Activated CD8-positive, alpha-beta memory T cell treated with anti-CD3 and anti-CD28 coated beads for 1 hour (primary cell): Measurements from ENCODE around the gene ARHGEF17.
"Not testable (repeated sequence)": the region's sequence is repeated elsewhere in the genome, so short reads cannot be mapped to it uniquely, and the experiment has no call there.

Experiments
- DNase-seq, 2 donors: peaks; one replicate each; pipeline ENCODE4 v3.0.0-alpha.2; 2020; ENCODE audit warnings: low read depth in 1 of 2; ENCODE audit errors: extremely low read depth in 1 of 2

ARHGEF17 gene, protein sequence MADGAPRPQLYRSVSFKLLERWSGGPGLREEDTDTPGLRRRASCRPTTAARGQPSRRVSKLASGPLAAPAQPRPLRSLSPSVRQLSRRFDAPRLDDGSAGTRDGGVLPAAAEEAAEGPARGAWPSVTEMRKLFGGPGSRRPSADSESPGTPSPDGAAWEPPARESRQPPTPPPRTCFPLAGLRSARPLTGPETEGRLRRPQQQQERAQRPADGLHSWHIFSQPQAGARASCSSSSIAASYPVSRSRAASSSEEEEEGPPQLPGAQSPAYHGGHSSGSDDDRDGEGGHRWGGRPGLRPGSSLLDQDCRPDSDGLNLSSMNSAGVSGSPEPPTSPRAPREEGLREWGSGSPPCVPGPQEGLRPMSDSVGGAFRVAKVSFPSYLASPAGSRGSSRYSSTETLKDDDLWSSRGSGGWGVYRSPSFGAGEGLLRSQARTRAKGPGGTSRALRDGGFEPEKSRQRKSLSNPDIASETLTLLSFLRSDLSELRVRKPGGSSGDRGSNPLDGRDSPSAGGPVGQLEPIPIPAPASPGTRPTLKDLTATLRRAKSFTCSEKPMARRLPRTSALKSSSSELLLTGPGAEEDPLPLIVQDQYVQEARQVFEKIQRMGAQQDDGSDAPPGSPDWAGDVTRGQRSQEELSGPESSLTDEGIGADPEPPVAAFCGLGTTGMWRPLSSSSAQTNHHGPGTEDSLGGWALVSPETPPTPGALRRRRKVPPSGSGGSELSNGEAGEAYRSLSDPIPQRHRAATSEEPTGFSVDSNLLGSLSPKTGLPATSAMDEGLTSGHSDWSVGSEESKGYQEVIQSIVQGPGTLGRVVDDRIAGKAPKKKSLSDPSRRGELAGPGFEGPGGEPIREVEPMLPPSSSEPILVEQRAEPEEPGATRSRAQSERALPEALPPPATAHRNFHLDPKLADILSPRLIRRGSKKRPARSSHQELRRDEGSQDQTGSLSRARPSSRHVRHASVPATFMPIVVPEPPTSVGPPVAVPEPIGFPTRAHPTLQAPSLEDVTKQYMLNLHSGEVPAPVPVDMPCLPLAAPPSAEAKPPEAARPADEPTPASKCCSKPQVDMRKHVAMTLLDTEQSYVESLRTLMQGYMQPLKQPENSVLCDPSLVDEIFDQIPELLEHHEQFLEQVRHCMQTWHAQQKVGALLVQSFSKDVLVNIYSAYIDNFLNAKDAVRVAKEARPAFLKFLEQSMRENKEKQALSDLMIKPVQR (N-terminal part only)

GRCh38 chr11:73308003-73308960 is at the start of gene ARHGEF17:
Gene ARHGEF17, plus strand, starts transcription at chr11:73308276. Its CDS starts 363 bp downstream, at chr11:73308639.
- DNase-seq, result peak in 1 of 2 donors; percentile 10

DNA sequence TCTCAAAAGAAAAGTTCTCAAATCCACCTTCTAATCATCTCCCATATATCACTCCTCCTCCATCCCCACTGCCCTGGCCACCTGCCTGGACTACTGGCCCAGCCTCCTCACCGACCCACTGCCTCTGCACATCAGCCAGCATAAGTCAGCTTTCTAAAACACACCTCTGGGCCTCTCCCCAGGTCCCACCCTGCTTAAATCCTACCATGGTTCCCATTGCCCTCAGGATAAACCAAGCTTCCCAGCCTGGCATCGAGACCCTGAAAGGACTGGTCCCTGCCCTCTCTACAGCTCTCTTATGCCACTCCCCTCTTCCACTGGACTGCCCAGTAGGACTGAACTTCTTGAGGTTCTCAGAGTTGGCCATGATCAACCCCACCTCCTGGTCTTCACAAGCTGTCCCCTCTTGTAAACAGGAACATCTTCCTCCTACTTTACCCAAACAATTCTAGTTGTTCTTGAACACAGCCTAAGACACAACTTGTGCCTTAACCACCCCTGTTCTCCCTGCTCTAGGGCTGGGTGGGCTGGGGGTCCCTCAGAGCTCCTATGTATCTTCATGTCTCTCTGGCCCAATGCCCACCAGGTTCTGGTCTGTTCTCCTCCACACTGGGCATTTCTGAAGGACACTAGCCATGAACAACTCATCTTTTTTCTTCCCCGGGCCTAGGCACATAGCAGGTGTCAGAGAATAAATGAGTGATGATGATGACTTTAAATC is 48.5 kb upstream of the ARHGEF17 start:
- no peak for DNase-seq

DNA sequence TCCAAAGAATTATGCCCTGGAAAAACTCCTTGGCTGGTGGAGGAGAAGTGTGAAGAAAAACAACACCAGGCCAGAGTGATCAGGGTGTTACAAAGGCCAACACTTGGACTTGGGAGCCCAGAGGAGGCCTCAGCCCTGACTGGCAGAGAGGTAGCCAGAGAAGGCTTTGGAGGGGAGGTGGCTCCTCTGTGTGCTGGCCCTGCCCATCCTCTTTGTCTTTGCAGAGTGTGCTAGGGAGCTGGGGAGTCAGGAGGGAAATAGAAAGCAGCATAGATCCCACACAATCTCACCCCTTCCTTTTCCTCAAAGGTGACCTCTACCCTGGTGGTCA is 48.0 kb upstream of the ARHGEF17 start:
- DNase-seq, result no peak

DNA sequence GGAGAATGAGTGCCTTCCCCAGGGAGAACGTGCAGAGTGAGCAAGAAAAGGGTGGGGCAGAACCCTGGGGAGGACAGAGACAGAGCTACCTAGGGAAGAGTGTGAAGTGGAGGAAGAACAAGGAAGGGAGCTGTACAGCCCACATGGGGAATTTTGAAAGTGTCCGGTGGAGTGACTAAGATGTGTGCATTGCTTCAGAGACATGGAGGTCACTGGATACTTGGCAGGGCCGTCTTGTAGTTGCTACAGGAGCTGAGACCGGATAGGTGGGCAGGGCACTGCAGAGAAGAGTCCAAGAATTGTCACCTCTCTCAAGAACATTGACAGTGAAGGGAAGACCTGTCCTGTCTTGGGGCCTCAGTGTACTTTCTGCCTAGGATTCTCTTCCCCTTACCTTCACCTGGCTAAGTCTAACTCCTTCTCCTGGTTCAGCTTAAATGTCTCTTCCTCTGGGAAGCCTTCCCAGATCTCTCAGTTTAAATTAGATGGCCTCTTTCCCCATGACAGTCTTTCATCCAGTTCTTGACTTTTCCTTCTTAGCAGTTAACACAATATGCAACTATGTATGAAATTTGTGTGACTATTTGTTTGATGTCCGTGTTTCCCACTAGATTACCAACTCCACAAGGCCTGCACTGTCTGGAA is 45.1 kb upstream of the ARHGEF17 start:
- no peak for DNase-seq

DNA sequence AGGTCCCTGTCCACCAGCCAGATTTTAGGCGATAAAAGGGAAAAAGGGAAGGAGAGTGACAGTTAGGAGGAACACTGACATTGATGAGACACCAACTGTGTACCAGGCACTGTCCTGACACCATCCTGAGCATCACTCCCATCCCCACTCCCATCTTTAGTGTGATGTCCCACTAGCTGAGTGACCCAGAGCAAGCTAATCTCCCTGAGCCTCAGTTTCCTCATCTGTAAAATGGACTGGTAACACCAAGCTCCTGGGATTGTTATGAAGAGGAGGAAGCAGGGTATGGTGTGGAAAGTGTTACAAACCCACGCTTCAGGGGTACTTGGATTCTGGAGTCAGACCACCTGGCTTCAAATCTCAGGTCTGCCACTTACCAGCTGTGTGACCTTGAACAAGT is 44.4 kb upstream of the ARHGEF17 start:
- DNase-seq, result no peak

DNA sequence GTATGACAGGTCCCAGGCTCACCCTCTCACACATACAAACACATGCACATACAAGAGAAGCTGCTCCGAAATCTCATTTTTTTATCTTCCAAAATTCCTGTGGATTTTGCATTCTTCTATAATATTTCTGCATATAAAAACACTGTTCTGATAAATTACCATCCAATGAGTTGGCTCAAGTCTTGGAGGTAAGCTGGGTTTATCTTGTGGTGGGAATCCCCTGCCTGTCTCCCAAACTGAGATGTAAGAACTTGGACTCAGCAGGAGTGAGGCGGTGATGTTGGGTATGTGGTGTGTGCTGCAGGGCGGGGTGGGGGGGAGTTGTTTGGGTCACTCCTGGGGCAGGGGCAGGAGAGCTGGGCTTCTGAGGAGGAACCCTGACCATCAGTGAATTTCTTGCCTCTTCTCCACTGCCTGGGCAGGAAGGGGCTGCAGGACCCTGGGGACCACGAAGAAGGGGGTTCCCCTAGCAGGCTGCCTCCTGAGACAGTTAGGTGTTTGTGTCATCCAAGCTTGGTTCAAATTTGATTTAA is 42.7 kb upstream of the ARHGEF17 start:
- no peak for DNase-seq

GRCh38 chr11:73265853-73266645 is 42.0 kb upstream of the ARHGEF17 start:
- DNase-seq, result no peak

DNA sequence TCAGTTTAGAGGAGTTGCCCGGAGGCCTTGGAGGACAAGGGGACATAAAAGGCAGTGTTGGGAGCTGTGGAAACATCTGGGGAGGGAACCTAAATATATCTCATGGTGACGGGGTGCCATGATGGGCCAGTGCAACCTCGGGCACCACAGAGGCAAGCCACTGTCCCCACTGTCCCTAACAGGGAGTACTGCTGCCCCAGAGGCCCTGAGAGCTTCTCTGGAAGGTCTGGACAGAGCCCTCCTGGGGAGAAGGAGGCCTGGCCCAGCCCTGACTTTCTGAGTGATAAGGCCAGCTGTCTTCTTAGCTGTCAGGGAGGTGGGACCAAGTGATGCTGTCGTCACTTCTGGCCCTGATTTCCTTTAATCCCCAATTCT is 41.4 kb upstream of the ARHGEF17 start:
- DNase-seq, result no peak

DNA sequence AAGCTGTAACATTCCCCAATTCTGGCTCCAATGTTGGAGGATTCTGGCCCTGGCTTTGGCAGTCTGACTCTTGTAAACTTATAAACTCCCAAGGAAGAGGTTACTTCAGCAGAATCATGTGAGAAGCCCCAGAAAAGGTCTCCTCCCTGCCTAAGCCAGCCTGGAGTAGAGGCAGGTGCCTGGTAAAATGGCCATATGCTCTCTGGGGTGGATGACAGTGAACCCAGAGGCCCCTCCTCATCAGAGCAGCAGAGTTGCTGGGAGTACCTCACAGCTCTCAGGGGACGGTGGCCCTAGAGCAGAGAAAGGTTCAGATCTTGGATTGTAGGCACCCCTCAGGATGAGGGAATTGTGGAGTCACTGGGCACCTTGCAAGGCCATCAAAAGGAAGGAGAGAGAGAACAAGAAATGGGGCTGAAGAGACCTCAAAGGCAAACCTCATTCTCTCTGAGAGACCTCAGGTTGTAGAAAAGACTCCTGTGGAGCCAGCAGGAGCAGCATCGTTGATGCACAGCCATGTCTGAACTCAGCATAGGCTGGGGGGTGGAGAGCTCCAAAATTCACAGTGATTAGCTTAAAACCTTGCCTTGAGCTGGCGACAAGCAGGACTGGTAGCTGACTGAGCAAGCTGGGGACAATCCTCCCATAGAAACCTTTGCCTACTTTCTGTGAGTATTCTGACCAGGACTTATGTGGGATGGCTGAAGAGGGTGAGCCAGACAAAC is 40.8 kb upstream of the ARHGEF17 start:
- DNase-seq, result no peak

DNA sequence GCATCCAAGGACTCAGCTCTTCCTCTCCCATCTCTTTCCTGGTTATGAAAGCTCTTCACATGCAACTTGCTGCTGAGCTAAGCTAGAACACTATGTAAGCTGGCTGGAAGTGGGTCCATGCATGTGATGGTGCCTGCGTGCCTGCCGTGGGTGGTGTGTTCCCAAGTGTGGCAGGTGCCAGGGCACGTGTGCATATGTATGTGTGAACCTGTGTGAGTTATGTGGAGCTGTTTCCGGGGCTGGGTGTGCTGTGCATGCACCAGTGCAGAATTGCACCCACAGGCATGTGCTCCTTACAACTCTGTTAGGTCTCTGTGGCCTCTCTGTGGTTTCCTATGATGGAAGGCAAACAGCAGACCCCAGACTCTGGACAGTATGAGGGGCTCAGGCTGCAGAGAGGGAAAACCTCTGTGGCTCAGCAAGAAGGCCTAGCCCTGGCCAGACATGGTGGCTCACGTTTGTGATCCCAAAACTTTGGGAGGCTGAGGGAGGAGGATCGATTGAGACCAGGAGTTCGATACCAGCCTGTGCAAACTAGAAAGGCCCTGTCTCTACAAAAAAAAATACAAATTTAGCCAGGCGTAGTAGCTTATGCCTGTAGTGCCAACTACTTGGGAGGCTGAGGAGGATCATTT is 40.1 kb upstream of the ARHGEF17 start:
- no peak for DNase-seq

DNA sequence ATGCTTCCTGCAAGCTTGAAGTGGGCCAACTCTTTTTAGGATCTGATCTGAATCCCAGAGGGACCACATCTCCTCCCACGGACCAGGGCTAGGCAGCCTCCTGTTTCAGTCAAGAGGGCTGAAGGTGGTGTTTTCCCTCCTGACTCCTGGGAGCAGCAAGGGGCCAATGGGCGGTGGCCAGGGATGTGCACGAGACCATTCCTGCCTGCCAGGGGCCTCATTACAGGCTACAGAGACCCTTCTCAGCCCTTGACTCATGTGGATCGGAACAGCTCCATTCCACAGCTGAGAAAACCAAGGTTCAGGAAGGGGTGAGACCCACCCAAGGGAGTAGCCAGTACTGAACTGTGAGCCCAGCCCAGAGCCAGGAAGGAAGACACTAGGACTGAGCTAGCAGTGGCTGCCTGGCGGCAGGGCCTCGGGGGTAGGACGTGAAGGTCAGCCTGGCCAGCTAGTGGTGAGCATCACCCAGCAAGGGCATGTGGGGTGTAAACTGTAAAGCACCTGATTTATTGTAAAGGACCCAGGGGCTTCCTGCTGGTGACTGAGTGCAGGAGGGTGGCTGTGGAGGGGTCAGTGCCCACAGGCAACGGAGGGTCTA is 39.3 kb upstream of the ARHGEF17 start:
- no peak for DNase-seq

DNA sequence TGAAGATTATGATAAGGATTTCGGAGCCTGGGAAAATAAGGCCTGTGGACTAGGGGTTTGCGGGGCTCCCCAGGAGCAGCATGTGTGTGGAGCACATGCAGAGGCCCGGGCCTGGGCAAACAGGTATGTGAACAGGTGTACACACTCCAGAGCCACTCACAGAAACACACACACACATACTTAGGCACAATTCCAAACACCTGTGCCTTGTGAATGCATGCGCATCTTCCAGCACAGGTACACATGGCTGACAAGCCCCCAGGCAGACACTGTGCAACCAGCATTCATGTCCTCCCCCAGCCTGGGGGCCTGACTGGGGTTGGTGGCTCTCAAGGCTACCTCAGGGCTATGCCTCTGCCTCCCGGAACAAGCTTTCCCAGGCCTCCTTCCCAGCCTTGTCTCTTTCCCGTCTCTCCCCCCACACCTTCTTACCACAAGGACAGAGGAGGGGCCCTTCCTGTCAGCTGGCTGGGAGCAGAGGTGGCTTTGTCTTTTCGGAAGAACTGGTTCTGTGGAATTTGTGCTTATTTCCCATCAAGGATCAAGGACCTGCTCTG is 38.5 kb upstream of the ARHGEF17 start:
- no peak for DNase-seq

DNA sequence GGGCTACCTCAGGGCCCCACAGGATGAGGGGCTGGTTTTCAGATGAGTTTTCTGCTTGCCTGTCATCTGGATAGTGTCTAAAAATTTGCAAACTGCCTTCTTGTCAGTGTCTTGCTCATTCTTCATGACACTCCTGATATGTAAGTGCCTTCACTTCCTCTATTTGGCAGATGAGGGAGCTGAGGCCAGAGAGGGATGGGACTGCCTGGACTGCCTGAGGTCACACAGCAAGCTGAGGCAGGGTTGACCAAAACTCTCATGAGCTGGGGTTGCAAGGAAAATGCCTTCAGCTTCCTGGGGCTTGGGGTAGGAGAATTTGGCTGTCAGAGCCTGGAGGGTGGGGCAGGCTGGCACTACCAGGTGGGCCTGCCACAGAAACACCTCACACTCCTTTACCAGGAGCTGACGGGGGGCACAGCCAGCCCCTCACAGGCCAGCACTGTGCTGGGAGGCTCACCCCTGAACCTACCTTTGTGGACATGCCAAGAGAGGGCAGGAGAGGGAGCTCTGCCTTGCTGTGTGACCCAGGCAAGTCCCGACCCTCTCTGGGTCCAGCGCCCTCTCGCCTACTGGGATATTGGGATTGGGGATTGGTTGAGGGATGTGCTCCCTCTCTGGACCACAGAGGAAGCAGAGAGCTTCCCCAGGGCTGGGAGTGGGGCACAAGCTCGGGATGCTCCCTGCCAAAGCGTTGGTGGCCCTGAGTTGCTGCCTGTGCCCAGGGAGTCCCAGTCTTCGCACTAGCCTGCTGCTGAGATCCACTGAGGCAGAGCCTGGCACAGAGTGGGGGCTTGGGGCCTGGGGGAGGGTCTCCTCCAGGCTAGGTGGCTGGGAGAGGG is 37.8 kb upstream of the ARHGEF17 start:
- no peak for DNase-seq

- no peak for DNase-seq
Observed at GRCh38 chr11:73270855-73271477, 37.1 kb upstream of the ARHGEF17 start.

DNA sequence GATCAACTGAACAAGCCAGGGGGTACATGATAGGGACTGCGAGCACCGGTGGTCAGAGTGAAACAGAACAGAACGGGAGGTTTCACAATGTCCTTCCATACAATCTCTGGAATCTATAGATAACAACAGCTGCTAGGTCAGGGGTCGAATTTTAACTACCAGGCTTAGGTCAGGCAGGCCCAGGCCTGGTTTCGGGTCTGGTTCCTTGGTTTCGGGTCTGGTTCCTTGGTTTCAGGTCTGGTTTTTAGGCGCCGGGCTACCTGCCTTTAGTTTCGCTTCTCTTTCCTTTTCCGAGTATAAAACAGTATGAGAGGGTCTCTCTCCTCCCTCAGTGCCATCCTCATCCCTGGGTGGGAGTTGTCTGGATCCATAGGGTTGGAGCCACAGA is 36.6 kb upstream of the ARHGEF17 start:
- not testable (repeated sequence) for DNase-seq
